Colonic mucosa (tissue), 4 donors: ENCODE measurements around the gene CGB8. TPM values are rescaled to one million over a fixed set of nuclear protein-coding genes. Genes with fewer than 3 reads are reported as not detected.
"Not testable (repeated sequence)": the region's sequence is repeated elsewhere in the genome, so short reads cannot be mapped to it uniquely, and the experiment has no call there.

Experiments
- DNase-seq: peaks from one replicate; pipeline ENCODE4 v3.0.0-alpha.2; 2020
- H3K27ac ChIP-seq: fragments of 200-600 bp; one replicate; pipeline ENCODE4 v1.8.0; 2021
- H3K27me3 ChIP-seq: fragments of 200-600 bp; one replicate; pipeline ENCODE4 v1.8.0; 2021
- H3K36me3 ChIP-seq: fragments of 200-600 bp; one replicate; pipeline ENCODE4 v1.8.0; 2021
- H3K4me1 ChIP-seq: fragments of 200-600 bp; one replicate; pipeline ENCODE4 v1.8.0; 2021; ENCODE audit warnings: mild to moderate bottlenecking
- H3K4me3 ChIP-seq: fragments of 200-600 bp; one replicate; pipeline ENCODE4 v1.8.0; 2021
- H3K9ac ChIP-seq, 2 donors: one replicate each; pipeline ENCODE4 v1.7.0; 2013; ENCODE audit warnings: control low read depth in 2 of 2, low read depth in 2 of 2, low read length in 2 of 2
- H3K9me3 ChIP-seq: fragments of 200-600 bp; one replicate; pipeline ENCODE4 v1.8.0; 2021
- CTCF ChIP-seq: fragments of 200-600 bp; IDR thresholded peaks from one replicate; pipeline ENCODE4 v1.8.0; 2022; ENCODE audit warnings: antibody characterized with exemption, mild to moderate bottlenecking
- intact Hi-C: fragments of 100-400 bp; cut with DNase I; formaldehyde crosslinking; loops from one replicate; pipeline ENCODE4 v1.14.1; 2022
- total RNA-seq, 2 donors: library from RNA; stranded (reverse); fragmentation: NEBNext Ultra II Directional in 1 of 2; extraction: Animal tissue kit (Norgen Biotek cat#: 25700) in 1 of 2; gene quantifications; one replicate each; pipeline ENCODE4 v1.2.1, GENCODE V29; 2021
- donor health status: healthy.
- donor health status: DM: no; HTN: no; CAD: no.
- donor health status: DM: no; HTN: no; CAD: no.

The CGB8 gene
- total RNA-seq, 2 donors from 2014 or later = not detected

DNA sequence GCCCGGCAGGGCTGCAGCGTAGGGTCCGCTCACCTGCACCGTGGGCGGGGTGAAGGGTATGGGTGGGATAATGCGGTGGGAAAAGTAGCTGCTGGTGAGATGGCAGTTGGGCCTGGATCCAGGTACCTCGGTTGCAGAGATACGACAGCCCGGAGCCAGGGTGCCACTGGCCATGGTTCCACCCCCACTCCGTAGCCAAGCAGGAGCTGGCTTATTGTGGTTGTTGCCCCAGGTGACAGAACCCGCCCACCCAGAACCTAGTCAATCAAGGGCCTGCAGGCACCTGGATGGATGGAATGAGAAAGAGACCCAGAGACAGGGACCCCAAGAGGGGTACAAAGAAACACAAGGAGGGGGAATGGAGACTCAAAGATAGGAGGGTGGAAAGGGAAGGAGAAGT is 28.6 kb downstream of the CGB8 start:
- peaks cover 4% of the 10 kb centered on the region for H3K27me3 ChIP-seq
- H3K36me3 ChIP-seq = no peaks in the 10 kb centered on the region
- H3K4me3 ChIP-seq = no peak overlapping the region
- no peaks in the 10 kb centered on the region for H3K9me3 ChIP-seq
- H3K9ac ChIP-seq = no peak overlapping the region
- H3K4me1 ChIP-seq = peaks cover 7% of the 10 kb centered on the region
- H3K27ac ChIP-seq = no peak overlapping the region
- DNase-seq = no peak
- no peak for TF ChIP-seq CTCF
- intact Hi-C loops = no loop called here

DNA sequence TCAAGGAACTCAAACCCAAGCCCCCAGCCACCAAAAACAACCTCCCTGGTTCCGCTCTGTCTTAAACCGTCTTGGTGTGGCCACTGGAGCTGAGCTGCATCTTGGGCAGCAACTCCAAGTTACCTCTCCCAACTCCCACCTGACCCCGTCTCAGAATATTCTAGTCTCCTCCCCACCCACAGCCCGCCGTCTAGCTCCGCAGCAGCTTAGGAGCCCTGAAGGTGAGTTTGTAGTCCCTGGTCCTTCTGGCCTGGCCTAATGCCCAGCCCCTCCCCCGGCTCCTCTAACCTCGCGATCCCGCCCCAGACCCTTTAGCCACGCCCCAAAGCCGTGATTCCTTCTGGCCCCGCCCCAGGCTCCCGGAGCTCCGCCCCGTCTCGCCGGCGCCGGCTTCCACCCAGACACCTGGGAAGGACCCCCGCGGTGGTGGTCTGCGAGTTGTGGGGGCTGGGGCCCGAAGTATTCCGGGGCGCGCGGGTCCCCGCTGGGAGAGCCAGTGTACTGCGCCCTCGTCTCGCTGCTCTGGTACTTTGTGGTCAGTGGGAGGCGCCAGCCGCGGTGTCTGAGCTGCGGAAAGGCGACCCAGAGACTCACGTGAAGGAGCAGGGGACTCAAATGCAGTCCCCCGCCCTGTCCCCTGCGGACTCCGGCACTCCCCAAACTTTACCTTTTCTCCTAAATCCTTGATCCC is 29.5 kb downstream of the CGB8 start:
- Histone ChIP-seq H3K4me1 (peaks cover 7% of the 10 kb centered on the region), H3K27ac (no peak overlapping the region), H3K36me3 (no peaks in the 10 kb centered on the region), H3K9me3 (no peaks in the 10 kb centered on the region), H3K4me3 (peak overlapping the region; percentile 31), H3K9ac (peak overlapping the region in 1 of 2 donors; percentile 56), H3K27me3 (peaks cover 4% of the 10 kb centered on the region)
- no peak for TF ChIP-seq CTCF
- intact Hi-C loops = no loop called here
- DNase-seq = peak; percentile 92

- intact Hi-C loops, H3K9me3 ChIP-seq, H3K27ac ChIP-seq, H3K27me3 ChIP-seq, H3K36me3 ChIP-seq, H3K4me1 ChIP-seq: not testable (repeated sequence)
- peak; percentile 32 for DNase-seq
- Histone ChIP-seq H3K9ac (peak overlapping the region; percentile 46 to 56), H3K4me3 (peak overlapping the region; percentile 31)
These were observed 30.3 kb downstream of the CGB8 start for GRCh38 chr19:49018388-49019241.

GRCh38 chr19:49017666-49018351 is 31.1 kb downstream of the CGB8 start:
- Histone ChIP-seq H3K4me1 (peaks cover 7% of the 10 kb centered on the region), H3K9me3 (no peaks in the 10 kb centered on the region), H3K4me3 (peak overlapping the region; percentile 31), H3K27me3 (peaks cover 4% of the 10 kb centered on the region), H3K9ac (peak overlapping the region; percentile 34 to 46), H3K36me3 (no peaks in the 10 kb centered on the region), H3K27ac (no peak overlapping the region)
- DNase-seq = peak; percentile 43
- intact Hi-C loops = no loop called here
- TF ChIP-seq CTCF = peak; percentile 30

DNA sequence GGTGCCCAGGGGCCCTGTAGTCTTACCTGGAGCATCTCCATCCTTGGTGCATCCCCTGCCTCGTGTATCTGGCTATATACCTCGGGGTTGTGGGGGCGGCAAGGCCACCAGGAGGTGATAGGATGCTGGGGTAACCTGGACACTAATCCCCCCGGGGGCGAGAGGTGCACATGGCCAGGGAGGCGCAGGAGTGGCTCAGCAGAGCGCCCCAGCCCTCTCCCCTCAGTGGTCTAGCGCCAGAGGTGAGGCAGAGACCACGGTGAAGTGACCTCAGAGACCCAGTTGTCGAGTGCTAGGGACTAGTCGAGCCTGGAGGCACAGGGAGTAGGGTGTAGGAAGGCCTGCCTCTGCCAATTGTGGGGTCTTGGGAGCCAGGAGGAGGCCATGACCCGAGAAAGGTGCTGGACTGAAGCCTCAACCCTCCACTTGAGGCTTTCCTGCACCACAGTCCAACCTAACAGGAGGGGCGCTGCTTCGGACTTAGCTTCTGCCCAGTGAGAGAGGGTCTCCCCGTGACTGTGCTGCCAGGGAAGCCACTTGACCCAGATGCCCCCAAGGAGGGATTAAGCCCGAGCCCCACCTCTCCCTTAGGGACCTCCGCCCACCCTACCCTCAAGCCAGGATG is 31.8 kb downstream of the CGB8 start, which contains the start of gene LHB:
Gene LHB (minus strand): TSS at position 51 of the 625 bp plus-strand sequence. CDS start 10 bp downstream, at position 41.
- no peaks in the 10 kb centered on the region for H3K36me3 ChIP-seq
- no peak for DNase-seq
- intact Hi-C loops = no loop called here
- TF ChIP-seq CTCF = no peak
- H3K27ac ChIP-seq = no peak within 1 kb of the TSS
- H3K9me3 ChIP-seq = no peaks in the 10 kb centered on the region
- peak within 1 kb of the TSS; percentile 34 to 46 for H3K9ac ChIP-seq
- peaks cover 7% of the 10 kb centered on the region for H3K4me1 ChIP-seq
- peak within 1 kb of the TSS; percentile 31 for H3K4me3 ChIP-seq
- H3K27me3 ChIP-seq = peaks cover 4% of the 10 kb centered on the region
